ENCODE data around the gene IRF4. TPM values are rescaled to one million over a fixed set of nuclear protein-coding genes. Genes with fewer than 3 reads are reported as not detected.
"Not testable (repeated sequence)": the region's sequence is repeated elsewhere in the genome, so short reads cannot be mapped to it uniquely, and the experiment has no call there.

IRF4 gene
- total RNA-seq, 1 donor from 2014 or later: 6.0 TPM

DNA sequence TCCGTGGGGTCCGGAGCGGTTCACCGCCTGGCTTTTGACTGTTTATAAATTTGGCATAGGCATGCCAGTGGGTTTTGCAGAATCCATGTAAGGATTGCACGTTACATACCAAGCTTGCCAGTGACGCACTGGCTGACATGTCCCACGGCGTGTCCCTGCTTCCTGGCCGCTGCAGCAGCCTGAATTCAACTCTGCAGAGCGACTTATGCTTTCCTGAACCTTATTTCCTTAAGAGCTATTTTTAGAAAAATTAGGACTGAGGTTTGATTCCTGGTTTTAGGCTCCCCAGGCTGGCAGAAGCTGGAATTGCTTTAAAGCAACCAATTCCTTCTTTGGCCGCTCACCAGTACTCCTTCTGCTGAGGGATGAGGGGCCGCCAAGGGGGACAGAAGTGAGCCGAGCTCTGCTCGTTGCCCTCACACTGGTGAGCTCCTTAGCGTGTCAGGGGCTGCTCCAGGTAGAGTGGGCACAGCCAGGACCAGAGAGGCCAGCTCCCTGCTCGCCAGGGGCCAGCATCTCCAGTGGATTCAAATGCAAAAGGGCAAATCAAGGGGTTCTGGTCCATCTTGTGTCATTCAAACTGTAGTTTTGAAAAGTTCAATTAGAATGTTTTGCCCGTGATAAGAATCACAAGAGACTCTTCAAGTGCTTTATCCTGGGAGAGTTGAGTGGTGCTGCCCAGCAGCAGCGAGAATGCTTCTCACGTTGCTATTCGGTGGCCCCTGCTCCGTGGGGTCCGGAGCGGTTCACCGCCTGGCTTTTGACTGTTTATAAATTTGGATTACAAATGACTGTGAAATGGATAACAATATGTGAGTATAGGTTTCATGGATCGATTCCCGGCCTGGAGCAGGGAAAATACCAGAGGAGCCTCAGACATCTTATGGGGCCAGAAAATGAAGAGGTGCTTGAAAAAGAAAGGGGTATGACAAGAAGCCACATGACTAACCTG is 17.5 kb upstream of the IRF4 start:
- peaks cover 26% of the 10 kb centered on the region for H3K4me1 ChIP-seq
- H3K27ac ChIP-seq: no peak overlapping the region
- intact Hi-C loops (cut with DNase I): no loop called here
- no peaks in the 10 kb centered on the region for H3K36me3 ChIP-seq
- H3K9me3 ChIP-seq: no peaks in the 10 kb centered on the region
- peak overlapping the region; percentile 1 for H3K4me3 ChIP-seq
- H3K27me3 ChIP-seq (ENCODE audit: low read depth): peaks cover 33% of the 10 kb centered on the region
- peak; percentile 47 to 60 for ATAC-seq
- TF ChIP-seq, protein P1, sequence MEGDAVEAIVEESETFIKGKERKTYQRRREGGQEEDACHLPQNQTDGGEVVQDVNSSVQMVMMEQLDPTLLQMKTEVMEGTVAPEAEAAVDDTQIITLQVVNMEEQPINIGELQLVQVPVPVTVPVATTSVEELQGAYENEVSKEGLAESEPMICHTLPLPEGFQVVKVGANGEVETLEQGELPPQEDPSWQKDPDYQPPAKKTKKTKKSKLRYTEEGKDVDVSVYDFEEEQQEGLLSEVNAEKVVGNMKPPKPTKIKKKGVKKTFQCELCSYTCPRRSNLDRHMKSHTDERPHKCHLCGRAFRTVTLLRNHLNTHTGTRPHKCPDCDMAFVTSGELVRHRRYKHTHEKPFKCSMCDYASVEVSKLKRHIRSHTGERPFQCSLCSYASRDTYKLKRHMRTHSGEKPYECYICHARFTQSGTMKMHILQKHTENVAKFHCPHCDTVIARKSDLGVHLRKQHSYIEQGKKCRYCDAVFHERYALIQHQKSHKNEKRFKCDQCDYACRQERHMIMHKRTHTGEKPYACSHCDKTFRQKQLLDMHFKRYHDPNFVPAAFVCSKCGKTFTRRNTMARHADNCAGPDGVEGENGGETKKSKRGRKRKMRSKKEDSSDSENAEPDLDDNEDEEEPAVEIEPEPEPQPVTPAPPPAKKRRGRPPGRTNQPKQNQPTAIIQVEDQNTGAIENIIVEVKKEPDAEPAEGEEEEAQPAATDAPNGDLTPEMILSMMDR (IDR thresholded peaks at IDR 0.05): no peak
- DNase-seq: no peak

DNA sequence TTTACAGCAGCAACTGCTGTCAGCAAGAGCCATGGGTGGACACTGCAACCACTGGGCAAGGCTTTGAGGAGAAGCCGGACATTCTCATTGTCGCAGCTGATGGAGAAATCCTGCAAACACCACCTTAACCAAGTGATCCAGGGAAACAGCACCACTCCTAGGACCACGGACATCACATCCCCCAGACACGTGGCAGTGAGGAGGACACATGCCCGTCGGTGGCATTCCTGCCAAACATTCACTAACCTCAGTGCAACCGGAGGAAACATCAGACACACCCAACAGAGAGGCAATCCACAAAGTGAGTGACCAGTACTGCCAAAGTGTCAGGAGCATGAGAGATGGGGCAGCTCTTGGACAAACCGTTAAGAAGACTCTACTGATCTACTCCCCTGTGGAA is 16.6 kb upstream of the IRF4 start:
- peaks cover 30% of the 10 kb centered on the region for H3K27me3 ChIP-seq (ENCODE audit: low read depth)
- TF ChIP-seq, protein P1 (IDR thresholded peaks at IDR 0.05): no peak
- no peak overlapping the region for H3K27ac ChIP-seq
- no peak for ATAC-seq
- H3K4me3 ChIP-seq: no peak overlapping the region
- no peak for DNase-seq
- no peaks in the 10 kb centered on the region for H3K36me3 ChIP-seq
- peaks cover 26% of the 10 kb centered on the region for H3K4me1 ChIP-seq
- H3K9me3 ChIP-seq: no peaks in the 10 kb centered on the region
- intact Hi-C loops (cut with DNase I): no loop called here

GRCh38 chr6:376827-377640 is 14.5 kb upstream of the IRF4 start:
- TF ChIP-seq, protein P1 (IDR thresholded peaks at IDR 0.05): no peak
- H3K27ac ChIP-seq: no peak overlapping the region
- no peaks in the 10 kb centered on the region for H3K36me3 ChIP-seq
- H3K27me3 ChIP-seq (ENCODE audit: low read depth): peaks cover 34% of the 10 kb centered on the region
- intact Hi-C loops (cut with DNase I): no loop called here
- ATAC-seq (no peak), DNase-seq (no peak)
- H3K4me3 ChIP-seq: no peak overlapping the region
- no peaks in the 10 kb centered on the region for H3K9me3 ChIP-seq
- peaks cover 26% of the 10 kb centered on the region for H3K4me1 ChIP-seq

DNA sequence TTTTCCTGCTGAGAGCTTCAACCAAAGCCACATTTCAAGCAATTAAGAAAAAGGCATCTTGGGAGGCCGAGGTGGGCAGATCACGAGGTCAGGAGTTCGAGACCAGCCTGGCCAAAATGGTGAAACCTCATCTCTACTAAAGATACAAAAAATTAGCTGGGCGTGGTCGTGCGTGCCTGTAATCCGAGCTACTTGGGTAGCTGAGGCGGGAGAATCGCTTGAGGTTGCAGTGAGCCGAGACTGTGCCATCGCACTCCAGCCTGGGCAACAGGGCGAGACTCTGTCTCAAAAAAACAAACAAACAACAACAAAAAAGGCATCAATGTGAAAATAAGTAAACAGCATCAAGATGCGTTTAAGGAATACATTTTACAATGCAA is 13.9 kb upstream of the IRF4 start:
- ATAC-seq; H3K4me3 ChIP-seq; intact Hi-C loops (cut with DNase I); H3K9me3 ChIP-seq; DNase-seq; H3K27ac ChIP-seq; H3K36me3 ChIP-seq: not testable (repeated sequence)
- Histone ChIP-seq H3K4me1 (peaks cover 23% of the 10 kb centered on the region), H3K27me3 (ENCODE audit: low read depth) (peaks cover 29% of the 10 kb centered on the region)

GRCh38 chr6:378090-378957 is 13.2 kb upstream of the IRF4 start:
- no peak for ATAC-seq
- Histone ChIP-seq H3K36me3 (no peaks in the 10 kb centered on the region), H3K9me3 (no peaks in the 10 kb centered on the region), H3K27ac (no peak overlapping the region), H3K4me1 (peaks cover 16% of the 10 kb centered on the region), H3K27me3 (ENCODE audit: low read depth) (peaks cover 24% of the 10 kb centered on the region), H3K4me3 (no peak overlapping the region)
- intact Hi-C loops (cut with DNase I): no loop called here
- TF ChIP-seq, protein P1 (IDR thresholded peaks at IDR 0.05): no peak
- no peak for DNase-seq
